ENCODE results near the gene LPIN2. TPM values are rescaled to one million over a fixed set of nuclear protein-coding genes. Genes with fewer than 3 reads are reported as not detected.

LPIN2 gene
- total and polyA plus RNA-seq, 2 of the 4 experiments (the other 2 are of a cell fraction) = 16.2 to 21.9 TPM

- H3K56ac ChIP-seq (ENCODE audit: extremely low read depth, insufficient read depth, low read length) = no peak overlapping the region
- TF ChIP-seq BHLHE40 (IDR thresholded peaks at IDR 0.05; ENCODE audit: low read depth, low read length) (no peak), RAD21 (IDR thresholded peaks at IDR 0.05; ENCODE audit: low read length) (no peak), MAFK (IDR thresholded peaks at IDR 0.05; ENCODE audit: low read depth, low read length) (no peak), FOS (IDR thresholded peaks at IDR 0.05; ENCODE audit: low read depth, low read length) (no peak), POLR2A (IDR thresholded peaks at IDR 0.05; ENCODE audit: low read depth, low read length) (no peak), NFE2L2 (IDR thresholded peaks at IDR 0.05; ENCODE audit: low read depth, low read length) (no peak)
- TF ChIP-seq, protein P1, sequence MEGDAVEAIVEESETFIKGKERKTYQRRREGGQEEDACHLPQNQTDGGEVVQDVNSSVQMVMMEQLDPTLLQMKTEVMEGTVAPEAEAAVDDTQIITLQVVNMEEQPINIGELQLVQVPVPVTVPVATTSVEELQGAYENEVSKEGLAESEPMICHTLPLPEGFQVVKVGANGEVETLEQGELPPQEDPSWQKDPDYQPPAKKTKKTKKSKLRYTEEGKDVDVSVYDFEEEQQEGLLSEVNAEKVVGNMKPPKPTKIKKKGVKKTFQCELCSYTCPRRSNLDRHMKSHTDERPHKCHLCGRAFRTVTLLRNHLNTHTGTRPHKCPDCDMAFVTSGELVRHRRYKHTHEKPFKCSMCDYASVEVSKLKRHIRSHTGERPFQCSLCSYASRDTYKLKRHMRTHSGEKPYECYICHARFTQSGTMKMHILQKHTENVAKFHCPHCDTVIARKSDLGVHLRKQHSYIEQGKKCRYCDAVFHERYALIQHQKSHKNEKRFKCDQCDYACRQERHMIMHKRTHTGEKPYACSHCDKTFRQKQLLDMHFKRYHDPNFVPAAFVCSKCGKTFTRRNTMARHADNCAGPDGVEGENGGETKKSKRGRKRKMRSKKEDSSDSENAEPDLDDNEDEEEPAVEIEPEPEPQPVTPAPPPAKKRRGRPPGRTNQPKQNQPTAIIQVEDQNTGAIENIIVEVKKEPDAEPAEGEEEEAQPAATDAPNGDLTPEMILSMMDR (conservative IDR thresholded peaks at IDR 0.05; ENCODE audit: low read depth, low read length) = no peak
Measured at GRCh38 chr18:2992995-2993877, 19.7 kb downstream of the LPIN2 start.

More at GRCh38 chr18:2992995-2993877, 19.7 kb downstream of the LPIN2 start:
- H4K91ac ChIP-seq (ENCODE audit: insufficient read depth, low read depth, low read length) = no peak overlapping the region
- H2BK120ac ChIP-seq (ENCODE audit: low read depth, low read length) = no peak overlapping the region
- ChIA-PET CTCF (interaction anchor here (0.6 to 1.4 kb wide), 2 partner anchors 10 to 16 kb away, joined by 3 to 4 read pairs; no protein-coding TSS in a partner anchor), POLR2A (ENCODE audit: unreplicated experiment) (no interaction called here)
- no peak overlapping the region for H2AFZ ChIP-seq (replicated peaks; ENCODE audit: low read length, poor library complexity)
- H3K4me1 ChIP-seq (ENCODE audit: control insufficient read depth, insufficient read depth, low read length) = peaks cover 9% of the 10 kb centered on the region
- H3K79me1 ChIP-seq (ENCODE audit: low read depth in 1 of 2, low read length in 2 of 2) = peaks cover 16 to 55% of the 10 kb centered on the region in 2 experiments
- no peaks in the 10 kb centered on the region for H3K27me3 ChIP-seq (ENCODE audit: control insufficient read depth, insufficient read depth, low read length)
- peaks cover 21% of the 10 kb centered on the region for H4K20me1 ChIP-seq (ENCODE audit: insufficient read depth, low read length)
- H4K5ac ChIP-seq (ENCODE audit: low read depth, low read length) = no peak overlapping the region
- in situ Hi-C loops (cut with MboI; ENCODE audit: low sequenced_read_pairs) (loop anchor here (25.0 kb wide), 1 partner anchor 619 kb away; no protein-coding TSS in a partner anchor), dilution Hi-C loops (cut with HindIII; ENCODE audit: low sequenced_read_pairs, unreplicated experiment) (no loop called here), intact Hi-C loops (cut with micrococcal nuclease) (no loop called here)
- WGBS, 2 experiments (ENCODE audit: extremely low coverage in 2 of 2, insufficient read length in 1 of 2) = 100% methylated on average over 1 of the region's 6 CpGs; no CpG with 5 or more reads in 1 of the 2 experiments
- DNase-seq (no peak), ATAC-seq (ENCODE audit: low read depth) (no peak)
- H3K36me3 ChIP-seq (ENCODE audit: control insufficient read depth, insufficient read depth, low read length) = no peaks in the 10 kb centered on the region
- H3K27ac ChIP-seq (ENCODE audit: insufficient read depth, low read length) = no peak overlapping the region
- H4K8ac ChIP-seq (ENCODE audit: low read depth in 2 of 2, low read length in 2 of 2) = no peak overlapping the region
- BruUV-seq (replicated peaks) = no TSS peak
- H3K4ac ChIP-seq (ENCODE audit: low read depth, low read length) = no peak overlapping the region
- no peak overlapping the region for H3K9ac ChIP-seq (ENCODE audit: low read depth, low read length)
- H2BK5ac ChIP-seq (ENCODE audit: low read depth, low read length, poor library complexity, severe bottlenecking) = no peak overlapping the region
- peaks cover 3% of the 10 kb centered on the region; the same call in 1 of the 2 replicates for H3K9me3 ChIP-seq (ENCODE audit: control insufficient read depth, insufficient read depth, low read length)
- H2BK20ac ChIP-seq (ENCODE audit: low read depth, low read length) = no peak overlapping the region
- H2AK5ac ChIP-seq (ENCODE audit: low read depth, low read length) = no peak overlapping the region
- no peak overlapping the region for H3K4me2 ChIP-seq (ENCODE audit: low read depth, low read length)
- H3K14ac ChIP-seq (replicated peaks; ENCODE audit: low read depth, low read length) = no peak overlapping the region
- no peak overlapping the region for H3K4me3 ChIP-seq (ENCODE audit: insufficient read depth, low read depth, low read length)
- H3K23ac ChIP-seq (ENCODE audit: low read depth, low read length) = no peak overlapping the region
- no peak overlapping the region for H2AK9ac ChIP-seq (replicated peaks; ENCODE audit: low read depth, low read length, poor library complexity)
- H2BK15ac ChIP-seq (ENCODE audit: low read depth, low read length) = no peak overlapping the region
- H3K9me1 ChIP-seq (ENCODE audit: insufficient read depth, low read length) = peaks cover 9% of the 10 kb centered on the region
- H3K18ac ChIP-seq (ENCODE audit: low read depth, low read length) = no peak overlapping the region

Measured in IMR-90 (cell line).